Retinal pigment epithelial cell (primary cell): ENCODE results near the gene HNRNPA2B1.
"Not testable (repeated sequence)": the region's sequence is repeated elsewhere in the genome, so short reads cannot be mapped to it uniquely, and the experiment has no call there.

Experiments used
- DNase-seq: peaks from one replicate; pipeline ENCODE4 v3.0.0-alpha.2; 2010; ENCODE audit warnings: low read depth
- H3K4me3 ChIP-seq: 2 replicates; pipeline ENCODE4 v1.5.1; 2011; ENCODE audit warnings: mild to moderate bottlenecking, low read length, control low read depth, moderate library complexity
- TF ChIP-seq, protein P1 (sequence below): conservative IDR thresholded peaks from 2 replicates; pipeline ENCODE4 v1.5.1; 2011; ENCODE audit warnings: low read depth, low read length, control low read depth, inconsistent platforms

HNRNPA2B1 gene

GRCh38 chr7:26155531-26156375 is 44.8 kb downstream of the HNRNPA2B1 start:
- H3K4me3 ChIP-seq = peak overlapping the region; percentile 35
- TF ChIP-seq, protein P1, sequence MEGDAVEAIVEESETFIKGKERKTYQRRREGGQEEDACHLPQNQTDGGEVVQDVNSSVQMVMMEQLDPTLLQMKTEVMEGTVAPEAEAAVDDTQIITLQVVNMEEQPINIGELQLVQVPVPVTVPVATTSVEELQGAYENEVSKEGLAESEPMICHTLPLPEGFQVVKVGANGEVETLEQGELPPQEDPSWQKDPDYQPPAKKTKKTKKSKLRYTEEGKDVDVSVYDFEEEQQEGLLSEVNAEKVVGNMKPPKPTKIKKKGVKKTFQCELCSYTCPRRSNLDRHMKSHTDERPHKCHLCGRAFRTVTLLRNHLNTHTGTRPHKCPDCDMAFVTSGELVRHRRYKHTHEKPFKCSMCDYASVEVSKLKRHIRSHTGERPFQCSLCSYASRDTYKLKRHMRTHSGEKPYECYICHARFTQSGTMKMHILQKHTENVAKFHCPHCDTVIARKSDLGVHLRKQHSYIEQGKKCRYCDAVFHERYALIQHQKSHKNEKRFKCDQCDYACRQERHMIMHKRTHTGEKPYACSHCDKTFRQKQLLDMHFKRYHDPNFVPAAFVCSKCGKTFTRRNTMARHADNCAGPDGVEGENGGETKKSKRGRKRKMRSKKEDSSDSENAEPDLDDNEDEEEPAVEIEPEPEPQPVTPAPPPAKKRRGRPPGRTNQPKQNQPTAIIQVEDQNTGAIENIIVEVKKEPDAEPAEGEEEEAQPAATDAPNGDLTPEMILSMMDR = peak; percentile 12
- peak; percentile 68 for DNase-seq

- peak overlapping the region; percentile 35 for H3K4me3 ChIP-seq
- TF ChIP-seq, protein P1 = no peak
- no peak for DNase-seq
These were observed 46.4 kb downstream of the HNRNPA2B1 start for GRCh38 chr7:26153823-26154783.

GRCh38 chr7:26153241-26153822 is 47.2 kb downstream of the HNRNPA2B1 start:
- H3K4me3 ChIP-seq = peak overlapping the region; percentile 35
- TF ChIP-seq, protein P1 = no peak
- no peak for DNase-seq

DNA sequence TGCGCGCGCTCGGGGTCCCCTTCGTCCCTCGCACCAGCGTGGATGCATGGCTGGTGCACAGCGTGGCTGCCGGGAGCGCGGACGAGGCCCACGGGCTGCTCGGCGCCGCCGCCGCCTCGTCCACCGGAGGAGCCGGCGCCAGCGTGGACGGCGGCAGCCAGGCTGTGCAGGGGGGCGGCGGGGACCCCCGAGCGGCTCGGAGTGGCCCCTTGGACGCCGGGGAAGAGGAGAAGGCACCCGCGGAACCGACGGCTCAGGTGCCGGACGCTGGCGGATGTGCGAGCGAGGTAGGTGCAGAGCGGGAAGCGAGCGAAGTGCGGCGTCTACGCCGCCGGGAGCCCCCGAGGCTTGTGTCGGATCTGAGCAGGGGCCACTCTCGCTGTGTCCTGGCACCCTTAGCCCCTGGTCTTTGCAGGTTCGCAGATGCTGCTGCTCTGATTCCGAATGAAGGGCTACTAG is 47.7 kb downstream of the HNRNPA2B1 start:
- not testable (repeated sequence) for DNase-seq
- H3K4me3 ChIP-seq = peak overlapping the region; percentile 49

DNA sequence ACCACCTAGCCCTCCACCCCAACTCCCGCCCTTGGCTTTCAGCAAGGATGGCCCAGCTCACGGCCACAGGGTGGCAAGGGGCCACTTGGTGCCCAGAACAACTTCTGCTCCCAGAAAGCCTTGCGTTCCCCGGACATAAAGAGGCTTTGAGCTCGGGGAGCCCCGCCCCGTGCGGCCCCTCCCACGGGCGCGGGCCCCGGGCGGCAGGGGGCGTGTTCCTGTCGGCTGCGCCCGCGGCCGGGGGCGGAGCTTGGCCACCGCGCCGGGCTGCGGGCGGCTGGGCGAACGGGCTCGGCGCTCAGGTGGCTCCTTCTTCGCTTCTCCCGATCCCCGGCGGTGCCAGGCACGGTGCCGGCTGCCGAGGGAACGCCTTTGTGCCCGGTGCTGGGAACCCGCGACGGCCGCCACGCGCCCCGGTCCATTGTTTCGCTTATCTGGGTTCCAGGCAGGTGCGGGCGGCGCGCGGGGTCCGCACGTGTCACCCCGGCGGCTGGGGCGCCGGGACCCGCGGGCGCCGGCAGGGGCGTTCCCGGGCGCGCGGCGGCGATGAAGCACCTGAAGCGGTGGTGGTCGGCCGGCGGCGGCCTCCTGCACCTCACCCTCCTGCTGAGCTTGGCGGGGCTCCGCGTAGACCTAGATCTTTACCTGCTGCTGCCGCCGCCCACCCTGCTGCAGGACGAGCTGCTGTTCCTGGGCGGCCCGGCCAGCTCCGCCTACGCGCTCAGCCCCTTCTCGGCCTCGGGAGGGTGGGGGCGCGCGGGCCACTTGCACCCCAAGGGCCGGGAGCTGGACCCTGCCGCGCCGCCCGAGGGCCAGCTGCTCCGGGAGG is 48.4 kb downstream of the HNRNPA2B1 start, which contains the start of gene NFE2L3:
Gene NFE2L3, plus strand, starts transcription at position 246 of the 829 bp plus-strand sequence. Its CDS starts 301 bp downstream, at position 547.
- DNase-seq = no peak
- peak within 1 kb of the TSS; percentile 49 for H3K4me3 ChIP-seq
- TF ChIP-seq, protein P1 = peak; percentile 6

GRCh38 chr7:26151650-26151952 is 48.9 kb downstream of the HNRNPA2B1 start:
- DNase-seq = no peak
- TF ChIP-seq, protein P1 = no peak
- H3K4me3 ChIP-seq = peak overlapping the region; percentile 49
